HCT116 (cell line): Measurements from ENCODE around the gene CA11.

Source experiments
- CBX3 ChIP-seq: IDR thresholded peaks from 2 replicates; pipeline ENCODE4 v1.6.1; 2012; ENCODE audit warnings: low read depth
- CTCF ChIP-seq, 3 experiments: fragments of 200-600 bp in 1 of 3; sonication (generic) in 1 of 3; IDR thresholded peaks in 2 of 3; conservative IDR thresholded peaks in 1 of 3; 2 replicates each; pipeline ENCODE4 v1.5.1; 2012 to 2017; ENCODE audit warnings: low read depth in 2 of 3, low read length in 2 of 3, antibody characterized with exemption in 1 of 3, borderline replicate concordance in 1 of 3, control low read depth in 1 of 3, mild to moderate bottlenecking in 1 of 3, mixed read lengths in 1 of 3, mixed run types in 1 of 3, moderate library complexity in 1 of 3; ENCODE audit not compliant: insufficient read depth in 1 of 3
- EGR1 ChIP-seq: IDR thresholded peaks from 2 replicates; pipeline ENCODE4 v1.6.1; 2012; ENCODE audit warnings: low read depth
- FOSL1 ChIP-seq: IDR thresholded peaks from 2 replicates; pipeline ENCODE4 v1.6.1; 2012; ENCODE audit warnings: low read depth
- JUND ChIP-seq: IDR thresholded peaks from 2 replicates; pipeline ENCODE4 v1.6.1; 2012
- POLR2A ChIP-seq: IDR thresholded peaks from 2 replicates; pipeline ENCODE4 v1.7.0; 2011; ENCODE audit warnings: borderline replicate concordance; ENCODE audit not compliant: insufficient read depth, insufficient read length; ENCODE audit errors: extremely low read depth
- POLR2AphosphoS5 ChIP-seq: IDR thresholded peaks from 2 replicates; pipeline ENCODE4 v1.6.1; 2011; ENCODE audit warnings: mild to moderate bottlenecking, low read depth, low read length, moderate library complexity
- RAD21 ChIP-seq: IDR thresholded peaks from 2 replicates; pipeline ENCODE4 v1.6.1; 2012; ENCODE audit warnings: low read depth, mild to moderate bottlenecking
- SP1 ChIP-seq: IDR thresholded peaks from 2 replicates; pipeline ENCODE4 v1.6.1; 2012; ENCODE audit warnings: low read depth
- ZNF274 ChIP-seq: fragments of 200-500 bp; sonication (Bioruptor generic); IDR thresholded peaks from 2 replicates; pipeline ENCODE4 v1.6.1; 2014; ENCODE audit warnings: mild to moderate bottlenecking, low read depth, low read length, inconsistent platforms
- TF ChIP-seq, protein P1 (sequence below): IDR thresholded peaks from 2 replicates; pipeline ENCODE4 v1.6.1; 2012

DNA sequence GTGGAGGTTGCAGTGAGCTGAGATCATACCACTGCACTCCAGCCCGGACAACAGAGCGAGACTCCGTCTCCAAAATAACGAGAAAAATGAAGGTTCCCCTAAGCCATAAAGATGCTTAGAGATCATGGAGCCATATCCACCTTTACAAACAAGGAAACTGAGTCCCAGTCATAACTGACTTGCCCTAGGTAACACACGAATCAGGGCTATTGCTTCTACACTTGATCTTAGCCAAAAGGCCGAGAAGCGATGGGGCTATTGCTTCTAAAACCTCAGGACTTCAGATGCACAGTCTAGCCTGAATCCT, 12.0 kb downstream of the CA11 start:
- TF ChIP-seq FOSL1 (no peak), JUND (no peak), CTCF (IDR thresholded peaks at IDR 0.05 in 2 of 3, conservative IDR thresholded peaks at IDR 0.05 in 1 of 3; ENCODE audit: borderline replicate concordance in 1 of 3, insufficient read depth in 1 of 3, low read depth in 2 of 3, low read length in 2 of 3) (no peak), RAD21 (no peak), POLR2A (no peak), CBX3 (no peak), ZNF274 (no peak), EGR1 (no peak), SP1 (no peak), POLR2AphosphoS5 (no peak)
- TF ChIP-seq, protein P1, sequence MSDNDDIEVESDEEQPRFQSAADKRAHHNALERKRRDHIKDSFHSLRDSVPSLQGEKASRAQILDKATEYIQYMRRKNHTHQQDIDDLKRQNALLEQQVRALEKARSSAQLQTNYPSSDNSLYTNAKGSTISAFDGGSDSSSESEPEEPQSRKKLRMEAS: no peak
